ENCODE results near the gene PPP6R2.
"Not testable (repeated sequence)": the region's sequence is repeated elsewhere in the genome, so short reads cannot be mapped to it uniquely, and the experiment has no call there.

Gene PPP6R2

GRCh38 chr22:50363803-50364194, 20.7 kb downstream of the PPP6R2 start:
- not testable (repeated sequence) for H3K27ac ChIP-seq (ENCODE audit: low read length); H3K9me3 ChIP-seq (ENCODE audit: insufficient read depth, low read depth, low read length); H3K27me3 ChIP-seq (ENCODE audit: insufficient read depth, low read length); H3K4me1 ChIP-seq (ENCODE audit: insufficient read depth, low read length); H3K36me3 ChIP-seq (ENCODE audit: insufficient read depth, low read depth, low read length); H3K4me3 ChIP-seq (ENCODE audit: low read length); H3K9ac ChIP-seq (ENCODE audit: low read depth, low read length)

DNA sequence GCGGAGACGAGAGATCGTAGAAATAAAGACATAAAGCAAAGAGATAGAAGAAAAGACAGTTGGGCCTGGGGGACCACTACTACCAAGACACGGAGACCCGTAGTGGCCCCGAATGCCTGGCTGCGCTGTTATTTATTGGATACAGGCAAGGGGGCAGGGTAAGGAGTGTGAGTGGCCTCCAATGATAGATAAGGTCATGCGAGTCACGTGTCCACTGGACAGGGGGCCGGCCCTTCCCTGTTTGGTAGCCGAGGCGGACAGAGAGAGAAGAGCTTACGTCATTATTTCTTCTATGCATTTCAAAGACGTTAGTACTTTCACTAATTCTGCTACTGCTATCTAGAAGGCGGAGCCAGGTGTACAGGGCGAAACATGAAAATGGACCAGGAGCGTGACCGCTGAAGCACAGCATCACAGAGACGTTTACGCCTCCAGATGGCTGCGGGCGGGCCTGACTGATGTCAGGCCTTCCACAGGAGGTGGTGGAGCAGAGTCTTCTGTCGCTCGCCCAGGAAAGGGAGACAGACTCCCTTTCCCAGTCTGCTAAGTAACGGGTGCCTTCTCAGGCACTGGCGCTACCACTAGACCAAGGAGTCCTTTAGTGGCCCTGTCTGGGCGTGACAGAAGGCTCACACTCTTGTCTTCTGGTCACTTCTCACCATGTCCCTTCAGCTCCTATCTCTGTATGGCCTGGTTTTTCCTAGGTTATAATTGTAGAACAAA, 24.8 kb downstream of the PPP6R2 start:
- Histone ChIP-seq H3K27ac (ENCODE audit: low read length) (no peak overlapping the region), H3K9me3 (ENCODE audit: insufficient read depth, low read depth, low read length) (no peaks in the 10 kb centered on the region), H3K27me3 (ENCODE audit: insufficient read depth, low read length) (no peaks in the 10 kb centered on the region), H3K36me3 (ENCODE audit: insufficient read depth, low read depth, low read length) (peaks cover 14% of the 10 kb centered on the region; the same call in 1 of the 2 replicates), H3K4me3 (ENCODE audit: low read length) (no peak overlapping the region), H3K4me1 (ENCODE audit: insufficient read depth, low read length) (no peaks in the 10 kb centered on the region), H3K9ac (ENCODE audit: low read depth, low read length) (no peak overlapping the region)

DNA sequence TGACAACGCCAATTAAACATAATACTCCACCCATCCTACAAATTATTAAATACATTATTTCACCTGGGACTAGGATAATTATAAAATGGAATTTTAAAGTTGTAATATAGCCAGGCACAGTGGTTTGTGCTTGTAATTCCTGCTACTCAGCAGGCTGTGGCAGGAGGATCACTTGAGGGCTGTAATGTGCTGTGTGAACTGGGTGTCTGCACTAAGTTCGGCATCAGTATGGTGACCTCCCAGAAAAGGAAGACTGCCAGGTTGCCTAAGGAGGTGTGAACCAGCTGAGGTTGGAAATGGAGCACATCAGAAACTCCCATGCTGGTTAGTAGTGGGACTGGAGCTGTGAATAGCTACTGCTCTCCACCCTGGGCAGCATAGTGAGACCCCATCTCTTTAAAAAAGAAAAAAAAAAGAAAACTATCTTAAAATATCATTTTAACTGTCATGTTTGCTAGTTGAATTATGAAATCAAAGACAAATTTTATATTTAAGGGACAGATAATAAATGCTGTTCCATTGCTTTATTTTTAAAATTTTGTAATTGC, 28.0 kb downstream of the PPP6R2 start:
- Histone ChIP-seq H3K27me3 (ENCODE audit: insufficient read depth, low read length) (no peaks in the 10 kb centered on the region), H3K9ac (ENCODE audit: low read depth, low read length) (no peak overlapping the region), H3K27ac (ENCODE audit: low read length) (no peak overlapping the region), H3K4me1 (ENCODE audit: insufficient read depth, low read length) (no peaks in the 10 kb centered on the region), H3K4me3 (ENCODE audit: low read length) (no peak overlapping the region), H3K9me3 (ENCODE audit: insufficient read depth, low read depth, low read length) (no peaks in the 10 kb centered on the region), H3K36me3 (ENCODE audit: insufficient read depth, low read depth, low read length) (peaks cover 37% of the 10 kb centered on the region)

GRCh38 chr22:50376085-50376651, 33.0 kb downstream of the PPP6R2 start:
- Histone ChIP-seq H3K9ac (ENCODE audit: low read depth, low read length) (no peak overlapping the region), H3K9me3 (ENCODE audit: insufficient read depth, low read depth, low read length) (no peaks in the 10 kb centered on the region), H3K36me3 (ENCODE audit: insufficient read depth, low read depth, low read length) (peaks cover 63% of the 10 kb centered on the region), H3K27me3 (ENCODE audit: insufficient read depth, low read length) (no peaks in the 10 kb centered on the region), H3K4me1 (ENCODE audit: insufficient read depth, low read length) (no peaks in the 10 kb centered on the region), H3K4me3 (ENCODE audit: low read length) (no peak overlapping the region), H3K27ac (ENCODE audit: low read length) (no peak overlapping the region)

DNA sequence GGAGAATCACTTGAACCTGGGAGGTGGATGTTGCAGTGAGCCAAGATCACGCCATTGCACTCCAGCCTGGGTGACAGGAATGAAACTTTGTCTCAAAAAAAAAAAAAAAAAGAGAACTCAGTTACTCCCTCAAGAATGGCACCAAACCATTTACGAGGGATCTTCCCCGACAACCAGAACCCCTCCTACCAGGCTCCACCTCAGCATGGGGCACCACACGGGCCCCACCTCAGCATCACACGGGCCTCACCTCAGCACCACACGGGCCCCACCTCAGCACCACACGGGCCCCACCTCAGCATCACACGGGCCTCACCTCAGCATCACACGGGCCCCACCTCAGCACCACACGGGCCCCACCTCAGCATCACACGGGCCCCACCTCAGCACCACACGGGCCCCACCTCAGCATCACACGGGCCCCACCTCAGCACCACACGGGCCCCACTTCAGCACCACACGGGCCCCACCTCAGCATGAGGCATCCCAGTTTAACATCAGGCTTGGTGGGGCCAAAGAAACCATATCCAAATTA, 38.0 kb downstream of the PPP6R2 start:
- peaks cover 28% of the 10 kb centered on the region for H3K36me3 ChIP-seq (ENCODE audit: insufficient read depth, low read depth, low read length)
- H3K4me1 ChIP-seq (ENCODE audit: insufficient read depth, low read length); H3K4me3 ChIP-seq (ENCODE audit: low read length); H3K27ac ChIP-seq (ENCODE audit: low read length); H3K9ac ChIP-seq (ENCODE audit: low read depth, low read length); H3K27me3 ChIP-seq (ENCODE audit: insufficient read depth, low read length); H3K9me3 ChIP-seq (ENCODE audit: insufficient read depth, low read depth, low read length): not testable (repeated sequence)

GRCh38 chr22:50396751-50397370, 53.7 kb downstream of the PPP6R2 start:
- H3K4me1 ChIP-seq (ENCODE audit: insufficient read depth, low read length), result no peaks in the 10 kb centered on the region
- no peak overlapping the region for H3K4me3 ChIP-seq (ENCODE audit: low read length)
- H3K27me3 ChIP-seq (ENCODE audit: insufficient read depth, low read length), result no peaks in the 10 kb centered on the region
- H3K9me3 ChIP-seq (ENCODE audit: insufficient read depth, low read depth, low read length), result no peaks in the 10 kb centered on the region
- peaks cover 28% of the 10 kb centered on the region for H3K36me3 ChIP-seq (ENCODE audit: insufficient read depth, low read depth, low read length)
- no peak overlapping the region for H3K9ac ChIP-seq (ENCODE audit: low read depth, low read length)
- no peak overlapping the region for H3K27ac ChIP-seq (ENCODE audit: low read length)

DNA sequence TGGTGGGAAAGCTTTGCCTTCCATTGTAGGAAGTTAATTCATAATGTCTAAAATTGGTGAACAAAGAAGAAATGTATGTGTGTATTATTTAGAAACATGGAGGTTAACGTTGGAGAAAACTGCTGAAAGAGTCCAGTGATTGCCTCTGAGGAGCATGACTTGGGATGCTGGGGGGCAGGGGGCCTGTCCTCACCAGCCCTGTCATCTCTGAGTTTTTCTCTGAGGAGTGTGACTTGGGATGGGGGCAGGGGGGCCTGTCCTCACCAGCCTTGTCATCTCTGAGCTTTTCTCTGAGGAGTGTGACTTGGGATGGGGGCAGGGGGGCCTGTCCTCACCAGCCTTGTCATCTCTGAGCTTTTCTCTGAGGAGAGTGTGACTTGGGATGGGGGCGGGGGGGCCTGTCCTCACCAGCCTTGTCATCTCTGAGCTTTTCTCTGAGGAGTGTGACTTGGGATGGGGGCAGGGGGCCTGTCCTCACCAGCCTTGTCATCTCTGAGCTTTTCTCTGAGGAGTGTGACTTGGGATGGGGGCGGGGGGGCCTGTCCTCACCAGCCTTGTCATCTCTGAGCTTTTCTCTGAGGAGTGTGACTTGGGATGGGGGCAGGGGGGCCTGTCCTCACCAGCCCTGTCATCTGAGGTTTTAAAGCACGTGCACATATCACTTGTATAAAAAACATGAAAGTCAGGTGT, 54.4 kb downstream of the PPP6R2 start:
- not testable (repeated sequence) for H3K9me3 ChIP-seq (ENCODE audit: insufficient read depth, low read depth, low read length); H3K4me1 ChIP-seq (ENCODE audit: insufficient read depth, low read length); H3K4me3 ChIP-seq (ENCODE audit: low read length); H3K9ac ChIP-seq (ENCODE audit: low read depth, low read length); H3K27ac ChIP-seq (ENCODE audit: low read length); H3K27me3 ChIP-seq (ENCODE audit: insufficient read depth, low read length)
- peaks cover 31% of the 10 kb centered on the region for H3K36me3 ChIP-seq (ENCODE audit: insufficient read depth, low read depth, low read length)

DNA sequence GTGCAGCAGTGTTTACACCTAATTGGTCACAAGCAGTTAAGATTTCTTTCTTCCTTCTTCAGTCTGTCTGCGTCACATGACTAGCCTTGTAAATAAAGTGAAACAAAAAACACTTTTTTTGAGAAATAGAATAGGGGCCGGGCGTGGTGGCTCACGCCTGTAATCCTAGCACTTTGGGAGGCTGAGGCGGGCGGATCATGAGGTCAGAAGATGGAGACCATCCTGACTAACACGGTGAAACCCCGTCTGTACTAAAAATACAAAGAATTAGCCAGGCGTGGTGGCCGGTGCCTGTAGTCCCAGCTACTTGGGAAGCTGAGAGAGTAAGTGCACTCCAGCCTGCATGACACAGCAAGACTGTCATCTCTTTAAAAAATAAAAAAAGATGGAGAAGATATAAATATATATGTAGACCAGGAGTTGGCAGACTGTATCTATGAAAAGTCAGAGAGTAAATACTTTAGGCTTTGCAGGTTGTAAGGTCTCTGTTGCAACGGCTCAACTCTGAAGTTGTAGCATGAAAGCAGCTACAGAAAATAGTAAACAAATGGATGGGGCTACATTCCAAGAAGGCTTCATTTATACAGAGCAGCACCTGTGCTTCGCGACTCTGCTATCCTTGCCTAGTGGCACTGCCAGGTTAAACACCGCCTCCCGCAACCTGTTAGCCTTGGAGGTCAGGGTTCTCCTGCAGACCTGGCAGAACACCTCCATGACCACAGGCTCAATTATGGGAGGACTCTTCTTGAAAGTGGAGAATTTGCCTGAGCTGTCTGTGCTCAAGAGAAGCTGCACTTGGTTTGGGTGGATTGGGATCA, 55.9 kb downstream of the PPP6R2 start:
- H3K4me1 ChIP-seq (ENCODE audit: insufficient read depth, low read length), result no peaks in the 10 kb centered on the region
- H3K27ac ChIP-seq (ENCODE audit: low read length), result no peak overlapping the region
- H3K36me3 ChIP-seq (ENCODE audit: insufficient read depth, low read depth, low read length), result peaks cover 31% of the 10 kb centered on the region
- no peak overlapping the region for H3K4me3 ChIP-seq (ENCODE audit: low read length)
- H3K27me3 ChIP-seq (ENCODE audit: insufficient read depth, low read length), result no peaks in the 10 kb centered on the region
- no peaks in the 10 kb centered on the region for H3K9me3 ChIP-seq (ENCODE audit: insufficient read depth, low read depth, low read length)
- no peak overlapping the region for H3K9ac ChIP-seq (ENCODE audit: low read depth, low read length)

GRCh38 chr22:50399751-50400331, 56.7 kb downstream of the PPP6R2 start:
- H3K9me3 ChIP-seq (ENCODE audit: insufficient read depth, low read depth, low read length), result no peaks in the 10 kb centered on the region
- no peaks in the 10 kb centered on the region for H3K4me1 ChIP-seq (ENCODE audit: insufficient read depth, low read length)
- H3K27ac ChIP-seq (ENCODE audit: low read length), result no peak overlapping the region
- no peak overlapping the region for H3K4me3 ChIP-seq (ENCODE audit: low read length)
- no peaks in the 10 kb centered on the region for H3K27me3 ChIP-seq (ENCODE audit: insufficient read depth, low read length)
- peaks cover 26% of the 10 kb centered on the region for H3K36me3 ChIP-seq (ENCODE audit: insufficient read depth, low read depth, low read length)
- H3K9ac ChIP-seq (ENCODE audit: low read depth, low read length), result no peak overlapping the region

GRCh38 chr22:50400406-50400805, 57.3 kb downstream of the PPP6R2 start:
- H3K4me3 ChIP-seq (ENCODE audit: low read length), result no peak overlapping the region
- peaks cover 21% of the 10 kb centered on the region; the same call in 1 of the 2 replicates for H3K36me3 ChIP-seq (ENCODE audit: insufficient read depth, low read depth, low read length)
- H3K9ac ChIP-seq (ENCODE audit: low read depth, low read length), result no peak overlapping the region
- H3K27me3 ChIP-seq (ENCODE audit: insufficient read depth, low read length), result no peaks in the 10 kb centered on the region
- no peak overlapping the region for H3K27ac ChIP-seq (ENCODE audit: low read length)
- H3K4me1 ChIP-seq (ENCODE audit: insufficient read depth, low read length), result no peaks in the 10 kb centered on the region
- H3K9me3 ChIP-seq (ENCODE audit: insufficient read depth, low read depth, low read length), result no peaks in the 10 kb centered on the region

- Histone ChIP-seq H3K4me1 (ENCODE audit: insufficient read depth, low read length) (no peaks in the 10 kb centered on the region), H3K27ac (ENCODE audit: low read length) (no peak overlapping the region), H3K27me3 (ENCODE audit: insufficient read depth, low read length) (no peaks in the 10 kb centered on the region), H3K9ac (ENCODE audit: low read depth, low read length) (no peak overlapping the region), H3K4me3 (ENCODE audit: low read length) (no peak overlapping the region), H3K9me3 (ENCODE audit: insufficient read depth, low read depth, low read length) (no peaks in the 10 kb centered on the region), H3K36me3 (ENCODE audit: insufficient read depth, low read depth, low read length) (peaks cover 21% of the 10 kb centered on the region; the same call in 1 of the 2 replicates)
These were observed 57.8 kb downstream of the PPP6R2 start for GRCh38 chr22:50400931-50401330.

Data from iPS-20b (cell line).